K562 (cell line): Measurements from ENCODE around the gene SLPI.

ENCODE experiments used
- CHD4 ChIP-seq: fragments of 200-600 bp; sonication (generic); IDR thresholded peaks from 3 replicates; pipeline ENCODE4 v1.6.1; 2012; ENCODE audit warnings: low read depth, mild to moderate bottlenecking, mixed read lengths, low read length, inconsistent platforms; ENCODE audit not compliant: insufficient read depth, insufficient replicate concordance, poor library complexity, severe bottlenecking
- ETV5 ChIP-seq: sonication (generic); formaldehyde crosslinking; IDR thresholded peaks from 2 replicates; pipeline ENCODE4 v1.4.0; 2020; ENCODE audit warnings: low read depth, mild to moderate bottlenecking, missing genetic modification reagents
- SIN3A ChIP-seq, 2 experiments: fragments of 150-350 bp in 1 of 2; IDR thresholded peaks; 2 replicates each; pipeline ENCODE4 v1.6.1; 2011 to 2016; ENCODE audit warnings: borderline replicate concordance in 2 of 2, low read depth in 2 of 2, low read length in 2 of 2, mild to moderate bottlenecking in 2 of 2, moderate library complexity in 2 of 2; ENCODE audit not compliant: control insufficient read depth in 1 of 2
- TF ChIP-seq, protein P1 (sequence below): fragments of 450-650 bp; conservative IDR thresholded peaks from 2 replicates; pipeline ENCODE4 v1.6.1; 2016; ENCODE audit warnings: missing genetic modification characterization, low read depth, mild to moderate bottlenecking, missing compliant biosample characterization, moderate library complexity

DNA sequence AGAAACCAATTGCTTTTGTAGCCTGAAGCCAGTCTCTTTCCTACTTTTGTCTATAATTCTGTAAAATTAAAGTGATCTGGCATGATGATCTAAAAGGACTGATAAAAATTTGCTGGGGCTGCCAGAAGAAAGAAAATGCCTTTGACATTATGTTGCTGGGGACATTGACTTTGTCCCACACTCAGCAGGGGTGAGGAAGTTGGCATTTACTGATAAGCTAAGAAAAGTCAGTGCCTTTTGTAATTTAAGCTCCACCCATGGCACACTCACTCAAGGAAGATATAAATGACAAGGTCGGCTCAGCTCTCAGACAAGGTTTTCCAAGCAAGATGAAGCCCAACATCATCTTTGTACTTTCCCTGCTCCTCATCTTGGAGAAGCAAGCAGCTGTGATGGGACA, 47.6 kb downstream of the SLPI start, which contains the start of gene SEMG1:
- TF ChIP-seq ETV5 (CRISPR knock-in tag) (no peak), CHD4 (no peak), SIN3A (IDR thresholded peaks at IDR 0.05; ENCODE audit: borderline replicate concordance in 2 of 2, control insufficient read depth in 1 of 2, low read depth in 2 of 2, low read length in 2 of 2) (no peak)
- TF ChIP-seq, protein P1, sequence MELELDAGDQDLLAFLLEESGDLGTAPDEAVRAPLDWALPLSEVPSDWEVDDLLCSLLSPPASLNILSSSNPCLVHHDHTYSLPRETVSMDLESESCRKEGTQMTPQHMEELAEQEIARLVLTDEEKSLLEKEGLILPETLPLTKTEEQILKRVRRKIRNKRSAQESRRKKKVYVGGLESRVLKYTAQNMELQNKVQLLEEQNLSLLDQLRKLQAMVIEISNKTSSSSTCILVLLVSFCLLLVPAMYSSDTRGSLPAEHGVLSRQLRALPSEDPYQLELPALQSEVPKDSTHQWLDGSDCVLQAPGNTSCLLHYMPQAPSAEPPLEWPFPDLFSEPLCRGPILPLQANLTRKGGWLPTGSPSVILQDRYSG (tag), result no peak
